OCI-LY1 (cell line): Measurements from ENCODE around the gene SOX10.

Source experiments
- H2AFZ ChIP-seq: fragments of 200-600 bp; sonication (generic), shearing (Covaris generic); 2 replicates; pipeline ENCODE4 v1.6.0; 2014; ENCODE audit warnings: antibody characterized with exemption, mild to moderate bottlenecking, low read length
- H3F3A ChIP-seq: fragments of 200-600 bp; sonication (generic), shearing (Covaris generic); 2 replicates; pipeline ENCODE4 v1.6.0; 2014; ENCODE audit warnings: mild to moderate bottlenecking, antibody characterized with exemption, low read length, moderate library complexity; ENCODE audit not compliant: insufficient read depth
- H3K27ac ChIP-seq: fragments of 200-600 bp; sonication (generic); 2 replicates; pipeline ENCODE4 v1.5.1; 2014; ENCODE audit warnings: low read length, mixed run types, mild to moderate bottlenecking, low read depth; ENCODE audit not compliant: poor library complexity, severe bottlenecking
- H3K27me3 ChIP-seq: fragments of 200-600 bp; sonication (generic); 2 replicates; pipeline ENCODE4 v1.6.0; 2014; ENCODE audit warnings: antibody characterized with exemption, mild to moderate bottlenecking, low read length, moderate library complexity; ENCODE audit not compliant: insufficient read depth
- H3K36me3 ChIP-seq: fragments of 200-600 bp; sonication (generic); 2 replicates; pipeline ENCODE4 v1.6.1; 2014; ENCODE audit warnings: mild to moderate bottlenecking, antibody characterized with exemption, low read length, moderate library complexity, mixed read lengths; ENCODE audit not compliant: insufficient read depth
- H3K4me1 ChIP-seq: fragments of 200-600 bp; sonication (generic); 2 replicates; pipeline ENCODE4 v1.5.1; 2014; ENCODE audit warnings: mild to moderate bottlenecking, low read length, moderate library complexity; ENCODE audit not compliant: insufficient read depth, severe bottlenecking
- H3K4me2 ChIP-seq: fragments of 200-600 bp; sonication (generic), shearing (Covaris generic); 2 replicates; pipeline ENCODE4 v1.6.1; 2014; ENCODE audit warnings: low read length
- H3K4me3 ChIP-seq: fragments of 200-600 bp; sonication (generic); 2 replicates; pipeline ENCODE4 v1.5.1; 2014; ENCODE audit warnings: low read length, low read depth, mild to moderate bottlenecking, mixed read lengths; ENCODE audit not compliant: poor library complexity, severe bottlenecking
- H3K79me2 ChIP-seq: fragments of 200-600 bp; shearing (Covaris generic); 2 replicates; pipeline ENCODE4 v1.6.1; 2016; ENCODE audit warnings: mixed run types, low read length, mixed read lengths; ENCODE audit not compliant: insufficient read depth
- H3K9ac ChIP-seq: fragments of 200-600 bp; sonication (generic), shearing (Covaris generic); 2 replicates; pipeline ENCODE4 v1.6.1; 2014; ENCODE audit warnings: mild to moderate bottlenecking, low read length, mixed read lengths
- H3K9me2 ChIP-seq: fragments of 200-600 bp; sonication (generic), shearing (Covaris generic); 2 replicates; pipeline ENCODE4 v1.6.1; 2014; ENCODE audit warnings: low read depth, mild to moderate bottlenecking, low read length, mixed read lengths
- H3K9me3 ChIP-seq: fragments of 200-600 bp; shearing (Covaris generic); 2 replicates; pipeline ENCODE4 v1.6.1; 2014; ENCODE audit warnings: low read length, mixed read lengths
- H4K20me1 ChIP-seq: fragments of 200-600 bp; sonication (generic), shearing (Covaris generic); 2 replicates; pipeline ENCODE4 v1.6.0; 2016; ENCODE audit warnings: mild to moderate bottlenecking, low read length; ENCODE audit not compliant: insufficient read depth
- CTCF ChIP-seq: fragments of 200-600 bp; sonication (generic), shearing (Covaris generic); IDR thresholded peaks from 2 replicates; pipeline ENCODE4 v1.5.1; 2017; ENCODE audit warnings: mild to moderate bottlenecking, antibody characterized with exemption, low read length, moderate library complexity, mixed read lengths
- EZH2 ChIP-seq: fragments of 200-600 bp; sonication (generic), shearing (Covaris generic); IDR thresholded peaks from 2 replicates; pipeline ENCODE4 v1.8.0; 2017; ENCODE audit warnings: borderline replicate concordance, mixed run types, mild to moderate bottlenecking, antibody characterized with exemption, low read length, moderate library complexity, mixed read lengths

The SOX10 gene

DNA sequence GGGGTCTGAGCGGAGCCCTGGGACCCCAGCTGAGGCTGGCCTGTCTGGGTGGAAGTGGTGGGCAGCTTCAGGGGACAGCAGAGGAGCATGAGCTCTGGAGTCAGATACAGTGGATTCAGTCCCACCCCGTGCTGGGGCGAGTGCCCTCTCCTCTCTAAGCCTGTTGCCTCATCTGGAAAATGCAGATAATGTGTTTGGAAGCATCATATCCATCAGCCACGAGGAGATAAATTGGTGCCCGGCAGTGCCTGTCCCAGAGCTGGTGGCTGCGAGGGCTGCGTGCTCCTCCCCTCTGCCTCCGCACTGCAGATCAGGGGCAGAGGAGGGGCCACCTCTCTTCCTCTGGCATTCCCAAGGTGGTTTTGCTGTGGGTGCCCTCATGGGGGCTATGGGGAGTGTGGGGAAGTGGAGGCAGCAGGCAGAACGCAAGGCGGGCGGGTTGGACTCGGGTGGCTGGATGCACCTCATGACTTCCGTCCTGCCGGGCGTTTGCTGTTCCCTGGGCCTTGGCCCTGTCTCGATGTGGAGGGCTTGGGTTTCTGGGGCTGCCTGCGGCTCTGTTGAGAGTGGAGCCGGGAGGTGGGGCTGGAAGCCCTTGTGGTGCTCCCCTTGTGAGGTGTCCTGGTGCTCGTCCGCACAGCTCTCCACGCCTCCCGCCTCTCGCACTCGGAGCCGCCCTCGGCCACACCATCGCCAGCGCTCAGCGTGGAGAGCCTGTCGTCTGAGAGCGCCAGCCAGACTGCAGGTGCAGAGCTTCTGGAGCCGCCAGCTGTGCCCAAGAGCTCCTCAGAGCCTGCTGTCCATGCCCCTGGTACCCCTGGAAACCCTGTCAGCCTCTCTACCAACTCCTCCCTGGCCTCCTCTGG lies 57.4 kb downstream of the SOX10 start:
- no peak overlapping the region for H3K9ac ChIP-seq
- no peak overlapping the region for H3K4me2 ChIP-seq
- H3F3A ChIP-seq: no peaks in the 10 kb centered on the region
- peaks cover 28% of the 10 kb centered on the region; the same call in 1 of the 2 replicates for H3K36me3 ChIP-seq
- H3K27ac ChIP-seq: no peak overlapping the region
- no peaks in the 10 kb centered on the region for H3K79me2 ChIP-seq
- no peaks in the 10 kb centered on the region for H3K27me3 ChIP-seq
- no peaks in the 10 kb centered on the region for H4K20me1 ChIP-seq
- H2AFZ ChIP-seq: no peak overlapping the region
- no peaks in the 10 kb centered on the region for H3K4me1 ChIP-seq
- H3K9me3 ChIP-seq: no peaks in the 10 kb centered on the region
- H3K4me3 ChIP-seq: no peak overlapping the region
- no peaks in the 10 kb centered on the region for H3K9me2 ChIP-seq
- no peak for TF ChIP-seq CTCF
- TF ChIP-seq EZH2: no peak

DNA sequence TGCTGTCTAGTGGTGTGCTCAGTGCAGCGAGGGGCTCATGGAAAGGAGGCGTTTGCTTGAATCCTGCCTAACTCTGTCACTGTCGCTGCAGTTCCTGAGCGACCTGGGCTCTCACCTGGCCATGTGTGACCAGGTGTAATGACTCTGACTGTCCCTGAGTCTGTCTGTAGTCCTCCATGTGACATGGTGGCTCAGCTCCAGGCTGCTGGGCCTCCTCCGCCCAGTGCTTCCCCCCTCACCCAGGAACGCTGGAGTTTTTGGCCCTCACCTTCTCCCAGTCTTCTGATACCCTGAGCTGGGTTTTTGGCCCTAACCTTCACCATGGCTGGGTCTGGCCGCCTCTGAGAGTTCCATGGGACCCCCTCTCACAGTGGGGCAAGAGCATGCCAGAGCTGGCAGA lies 58.0 kb downstream of the SOX10 start:
- Histone ChIP-seq H3K9me2 (no peaks in the 10 kb centered on the region), H3K9me3 (no peaks in the 10 kb centered on the region), H3K4me1 (no peaks in the 10 kb centered on the region), H3K27ac (no peak overlapping the region), H3K9ac (no peak overlapping the region), H2AFZ (no peak overlapping the region), H3K36me3 (peaks cover 23% of the 10 kb centered on the region; the same call in 1 of the 2 replicates), H3K79me2 (no peaks in the 10 kb centered on the region), H3K4me2 (no peak overlapping the region), H3K27me3 (no peaks in the 10 kb centered on the region), H3K4me3 (no peak overlapping the region), H4K20me1 (no peaks in the 10 kb centered on the region), H3F3A (no peaks in the 10 kb centered on the region)
- TF ChIP-seq CTCF: no peak

GRCh38 chr22:37925767-37926166 lies 58.6 kb downstream of the SOX10 start:
- Histone ChIP-seq H3K4me3 (no peak overlapping the region), H3K36me3 (peaks cover 23% of the 10 kb centered on the region; the same call in 1 of the 2 replicates), H3K4me2 (no peak overlapping the region)

More at GRCh38 chr22:37925767-37926166, 58.6 kb downstream of the SOX10 start:
- H3K79me2 ChIP-seq: no peaks in the 10 kb centered on the region
- no peaks in the 10 kb centered on the region for H4K20me1 ChIP-seq
- H3K9me2 ChIP-seq: no peaks in the 10 kb centered on the region
- H3F3A ChIP-seq: no peaks in the 10 kb centered on the region
- no peaks in the 10 kb centered on the region for H3K9me3 ChIP-seq
- H3K27me3 ChIP-seq: no peaks in the 10 kb centered on the region
- no peak overlapping the region for H3K27ac ChIP-seq
- no peak for TF ChIP-seq CTCF
- TF ChIP-seq EZH2: no peak
- no peaks in the 10 kb centered on the region for H3K4me1 ChIP-seq
- H3K9ac ChIP-seq: no peak overlapping the region
- no peak overlapping the region for H2AFZ ChIP-seq
